GM23248 (cell line): ENCODE data around the gene LIN7B. TPM values are rescaled to one million over a fixed set of nuclear protein-coding genes. Genes with fewer than 3 reads are reported as not detected.
"Not testable (repeated sequence)": the region's sequence is repeated elsewhere in the genome, so short reads cannot be mapped to it uniquely, and the experiment has no call there.

ENCODE experiments used
- DNase-seq: peaks from one replicate; pipeline ENCODE4 v3.0.0-alpha.2; 2015
- H2AFZ ChIP-seq: fragments of 200-600 bp; sonication (generic); 2 replicates; pipeline ENCODE4 v1.6.1; 2016; ENCODE audit warnings: antibody characterized with exemption
- H3F3A ChIP-seq: fragments of 200-600 bp; sonication (generic); 2 replicates; pipeline ENCODE4 v1.6.1; 2016; ENCODE audit warnings: mild to moderate bottlenecking, antibody characterized with exemption, mixed run types; ENCODE audit not compliant: insufficient read depth
- H3K27ac ChIP-seq: fragments of 200-600 bp; sonication (generic); 2 replicates; pipeline ENCODE4 v1.5.1; 2016; ENCODE audit warnings: mild to moderate bottlenecking
- H3K27me3 ChIP-seq: fragments of 200-600 bp; sonication (generic); replicated peaks from 2 replicates; pipeline ENCODE4 v1.6.1; 2016; ENCODE audit warnings: mild to moderate bottlenecking; ENCODE audit not compliant: insufficient read depth
- H3K36me3 ChIP-seq: fragments of 200-600 bp; sonication (generic); 2 replicates; pipeline ENCODE4 v1.6.1; 2016; ENCODE audit warnings: low read depth, mild to moderate bottlenecking
- H3K4me1 ChIP-seq: fragments of 200-600 bp; sonication (generic); 2 replicates; pipeline ENCODE4 v1.6.1; 2016; ENCODE audit warnings: mild to moderate bottlenecking; ENCODE audit not compliant: insufficient read depth
- H3K4me2 ChIP-seq: fragments of 200-600 bp; sonication (generic); one replicate; pipeline ENCODE4 v1.6.1; 2016; ENCODE audit warnings: mild to moderate bottlenecking; ENCODE audit not compliant: unreplicated experiment
- H3K4me3 ChIP-seq: fragments of 200-600 bp; sonication (generic); 2 replicates; pipeline ENCODE4 v1.5.1; 2016; ENCODE audit warnings: mild to moderate bottlenecking
- H3K79me2 ChIP-seq: fragments of 200-600 bp; sonication (generic); 2 replicates; pipeline ENCODE4 v1.6.1; 2016; ENCODE audit warnings: mild to moderate bottlenecking; ENCODE audit not compliant: insufficient read depth
- H3K9ac ChIP-seq: fragments of 200-600 bp; sonication (generic); 2 replicates; pipeline ENCODE4 v1.6.1; 2016; ENCODE audit warnings: mild to moderate bottlenecking
- H3K9me2 ChIP-seq: fragments of 200-600 bp; sonication (generic); 2 replicates; pipeline ENCODE4 v1.6.1; 2016; ENCODE audit warnings: mixed run types, mild to moderate bottlenecking, moderate library complexity; ENCODE audit not compliant: insufficient read depth
- H3K9me3 ChIP-seq: fragments of 200-600 bp; sonication (generic); one replicate; pipeline ENCODE4 v1.6.1; 2017; ENCODE audit warnings: low read depth
- H4K20me1 ChIP-seq: fragments of 200-600 bp; sonication (generic); 2 replicates; pipeline ENCODE4 v1.6.0; 2016; ENCODE audit not compliant: insufficient read depth
- EZH2 ChIP-seq: fragments of 200-600 bp; sonication (generic); IDR thresholded peaks from 2 replicates; pipeline ENCODE4 v1.6.1; 2018; ENCODE audit warnings: antibody characterized with exemption, mild to moderate bottlenecking; ENCODE audit not compliant: insufficient read depth, poor library complexity, severe bottlenecking
- EZH2phosphoT487 ChIP-seq: fragments of 200-600 bp; sonication (generic); IDR thresholded peaks from 2 replicates; pipeline ENCODE4 v1.6.1; 2018; ENCODE audit warnings: antibody characterized with exemption, moderate library complexity, mild to moderate bottlenecking, low read depth; ENCODE audit not compliant: insufficient read depth
- WGBS, 2 experiments: methylation state at CpG; one replicate each; pipeline ENCODE4 v1.1.6; 2015 to 2017; ENCODE audit warnings: low lambda C conversion rate in 2 of 2, low coverage in 1 of 2; ENCODE audit errors: missing lambda C conversion rate in 2 of 2; 5-methylcytosine and 5-hydroxymethylcytosine counted together
- in situ Hi-C: fragments of 300-500 bp; cut with MboI; formaldehyde crosslinking; loops from 2 replicates; pipeline ENCODE4 v1.15.0; 2020
- polyA plus RNA-seq: library from polyadenylated mRNA; unstranded; fragments of >200 nt; fragmentation: Nextera tagmentation; extraction: Ambion mirVana; gene quantifications from 2 replicates; pipeline ENCODE4 v1.2.1, GENCODE V29; 2016
- total RNA-seq: library from RNA; depleted of rRNA; stranded (reverse); fragments of >200 nt; shearing (Covaris generic); gene quantifications from 2 replicates; pipeline ENCODE4 v1.2.3, GENCODE V29; 2014

Gene LIN7B
- total and polyA plus RNA-seq, 2 experiments from 2014 or later = 10.7 to 11.9 TPM

DNA sequence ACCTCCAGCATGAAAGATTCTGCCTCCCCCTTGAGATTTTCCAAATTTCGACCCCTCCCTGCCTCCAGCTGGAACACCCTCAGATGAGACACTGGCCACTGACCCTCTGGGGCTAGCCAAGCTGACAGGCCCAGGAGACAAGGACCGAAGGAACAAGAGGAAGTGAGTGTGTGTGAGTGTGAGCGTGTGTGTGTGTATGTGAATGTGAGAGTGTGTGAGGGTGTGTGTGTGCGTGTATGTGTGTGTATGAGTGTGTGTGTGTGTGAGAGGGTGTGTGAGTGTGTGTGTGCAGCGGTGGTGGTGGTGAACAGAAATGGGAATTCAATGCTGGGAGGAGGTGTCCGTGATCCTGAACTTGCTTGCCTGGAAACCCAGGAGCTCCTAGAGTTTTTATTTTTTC, 27.2 kb downstream of the LIN7B start:
- H3F3A ChIP-seq = no peaks in the 10 kb centered on the region
- no peak overlapping the region for H3K4me3 ChIP-seq
- no peaks in the 10 kb centered on the region for H3K79me2 ChIP-seq
- WGBS, 2 experiments = 76 to 79% methylated on average over 6 of the region's 6 CpGs
- H3K4me2 ChIP-seq = no peak overlapping the region
- no peaks in the 10 kb centered on the region for H4K20me1 ChIP-seq
- TF ChIP-seq EZH2phosphoT487 (no peak), EZH2 (no peak)
- H2AFZ ChIP-seq = no peak overlapping the region
- no peaks in the 10 kb centered on the region for H3K9me3 ChIP-seq
- in situ Hi-C loops = no loop called here
- H3K4me1 ChIP-seq = peaks cover 4% of the 10 kb centered on the region; the same call in 1 of the 2 replicates
- H3K27me3 ChIP-seq = no peaks in the 10 kb centered on the region
- DNase-seq = no peak
- no peaks in the 10 kb centered on the region for H3K9me2 ChIP-seq
- H3K27ac ChIP-seq = no peak overlapping the region
- no peak overlapping the region for H3K9ac ChIP-seq
- no peaks in the 10 kb centered on the region for H3K36me3 ChIP-seq

DNA sequence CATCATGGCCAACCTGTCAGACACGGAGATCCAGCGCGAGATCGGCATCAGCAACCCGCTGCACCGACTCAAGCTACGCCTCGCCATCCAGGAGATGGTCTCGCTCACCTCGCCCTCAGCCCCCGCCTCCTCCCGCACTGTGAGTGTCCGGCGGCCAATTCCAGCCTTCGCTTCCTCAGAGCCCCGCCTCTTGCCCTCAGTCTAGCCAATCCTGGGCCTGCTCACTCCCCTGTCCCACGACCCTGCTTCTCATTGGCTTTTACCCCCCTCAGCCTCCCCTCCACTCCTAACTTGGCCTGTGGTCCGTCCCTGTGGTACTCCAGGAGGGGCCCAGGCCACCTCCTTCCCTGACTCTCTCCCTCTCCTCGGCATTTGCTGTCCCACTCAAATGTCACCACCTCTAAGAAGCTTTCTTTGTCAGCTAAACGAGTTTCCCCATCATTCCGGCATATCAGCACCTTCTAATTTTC, 28.7 kb downstream of the LIN7B start:
- Histone ChIP-seq H4K20me1 (no peaks in the 10 kb centered on the region), H2AFZ (peak overlapping the region; percentile 99), H3K79me2 (no peaks in the 10 kb centered on the region), H3K4me1 (peaks cover 4% of the 10 kb centered on the region; the same call in 1 of the 2 replicates), H3F3A (peaks cover 5% of the 10 kb centered on the region; the same call in 1 of the 2 replicates), H3K9me2 (no peaks in the 10 kb centered on the region), H3K36me3 (no peaks in the 10 kb centered on the region), H3K27me3 (no peaks in the 10 kb centered on the region), H3K9me3 (no peaks in the 10 kb centered on the region), H3K9ac (peak overlapping the region; percentile 61), H3K4me3 (peak overlapping the region; percentile 82), H3K4me2 (peak overlapping the region; percentile 68), H3K27ac (no peak overlapping the region)
- 3 to 4% methylated on average over 17 to 21 of the region's 21 CpGs for WGBS, 2 experiments
- DNase-seq = peak; percentile 96
- in situ Hi-C loops = no loop called here
- TF ChIP-seq EZH2 (no peak), EZH2phosphoT487 (no peak)

DNA sequence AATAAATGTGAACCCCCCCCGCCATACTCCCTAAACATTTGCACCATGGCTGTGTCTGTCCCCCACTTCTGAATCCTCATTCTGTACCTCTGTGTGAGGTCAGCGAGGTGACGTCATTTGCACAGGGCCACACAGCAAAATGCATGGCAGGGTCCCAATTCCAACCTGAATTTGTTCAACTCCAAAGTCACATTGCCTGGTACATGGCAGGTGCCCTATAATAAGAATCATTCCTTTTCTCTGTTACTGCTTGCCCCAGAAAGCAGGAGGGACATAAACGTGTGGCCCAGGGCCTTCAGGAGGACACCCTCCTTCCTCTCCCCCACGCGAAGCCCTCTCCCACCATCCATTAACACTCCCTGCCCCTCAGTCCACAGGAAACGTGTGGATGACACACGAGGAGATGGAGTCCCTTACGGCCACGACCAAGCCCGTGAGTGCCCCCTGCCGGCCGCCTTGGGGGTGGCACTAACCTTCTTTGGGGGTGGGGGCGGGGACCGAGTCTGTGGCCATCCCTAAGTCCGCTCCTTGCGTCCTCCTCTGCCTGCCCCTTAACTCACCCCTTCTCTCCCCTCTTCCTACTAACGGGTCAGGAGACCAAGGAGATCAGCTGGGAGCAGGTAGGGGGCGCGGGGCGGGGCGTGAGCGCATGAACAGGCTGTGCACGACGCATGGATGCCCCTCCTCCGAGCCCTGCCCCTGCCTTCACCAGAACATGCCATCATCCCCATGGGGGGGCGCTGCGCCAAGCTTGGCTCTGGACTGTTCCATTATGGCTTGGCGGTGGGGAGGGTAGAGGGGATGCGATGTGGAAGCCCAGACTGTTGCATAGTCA, 31.6 kb downstream of the LIN7B start:
- in situ Hi-C loops = no loop called here
- 6% methylated on average over 26 to 30 of the region's 30 CpGs for WGBS, 2 experiments
- Histone ChIP-seq H3K4me2 (peak overlapping the region; percentile 16), H3K9me3 (no peaks in the 10 kb centered on the region), H4K20me1 (no peaks in the 10 kb centered on the region), H3K4me3 (peak overlapping the region; percentile 47), H2AFZ (peak overlapping the region; percentile 66), H3K36me3 (no peaks in the 10 kb centered on the region), H3K4me1 (peaks cover 4% of the 10 kb centered on the region; the same call in 1 of the 2 replicates), H3K27me3 (no peaks in the 10 kb centered on the region), H3K9ac (no peak overlapping the region), H3F3A (peaks cover 5% of the 10 kb centered on the region; the same call in 1 of the 2 replicates), H3K9me2 (no peaks in the 10 kb centered on the region), H3K79me2 (no peaks in the 10 kb centered on the region), H3K27ac (no peak overlapping the region)
- DNase-seq = peak; percentile 76
- no peak for TF ChIP-seq EZH2
- no peak for TF ChIP-seq EZH2phosphoT487

DNA sequence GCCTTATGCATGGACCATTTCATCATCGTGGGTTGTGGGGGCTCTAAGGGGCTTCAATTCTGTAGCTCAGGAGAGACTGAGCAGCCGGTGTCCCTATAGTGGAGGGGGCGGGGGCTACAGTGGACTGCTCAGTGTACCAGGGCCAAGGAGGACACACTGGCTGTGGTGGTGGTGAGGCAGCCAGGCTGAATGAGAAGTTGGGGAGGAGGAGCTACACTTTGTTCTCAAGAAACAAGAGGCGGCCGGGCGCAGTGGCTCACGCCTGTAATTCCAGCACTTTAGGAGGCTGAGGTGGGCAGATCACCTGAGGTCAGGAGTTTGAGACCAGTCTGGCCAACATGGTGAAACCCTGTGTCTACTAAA, 32.2 kb downstream of the LIN7B start:
- H3K4me3 ChIP-seq = peak overlapping the region; percentile 47; the same call in 1 of the 2 replicates
- H3K9ac ChIP-seq, in situ Hi-C loops, H3K9me3 ChIP-seq, H3K36me3 ChIP-seq, H4K20me1 ChIP-seq, H3F3A ChIP-seq, H3K79me2 ChIP-seq, H3K9me2 ChIP-seq, H3K4me1 ChIP-seq, H3K27ac ChIP-seq, H3K27me3 ChIP-seq: not testable (repeated sequence)
- H2AFZ ChIP-seq = peak overlapping the region; percentile 66
- 14% methylated on average over 7 of the region's 7 CpGs for WGBS, 2 experiments
- peak overlapping the region; percentile 16 for H3K4me2 ChIP-seq
- DNase-seq = peak; percentile 67
